GM23338 (cell line): ENCODE measurements around the gene STMN3. TPM values are rescaled to one million over a fixed set of nuclear protein-coding genes. Genes with fewer than 3 reads are reported as not detected.
"Not testable (repeated sequence)": the region's sequence is repeated elsewhere in the genome, so short reads cannot be mapped to it uniquely, and the experiment has no call there.

Experiments
- ATAC-seq: fragments of 200-7000 bp; cut with Tn5 transposase; 3 replicates; pipeline ENCODE4 v1.9.1; 2020
- DNase-seq: peaks from one replicate; pipeline ENCODE4 v3.0.0-alpha.2; 2015; ENCODE audit warnings: low spot score
- H2AFZ ChIP-seq: fragments of 200-600 bp; sonication (generic); 2 replicates; pipeline ENCODE4 v1.8.0; 2016; ENCODE audit warnings: antibody characterized with exemption, mild to moderate bottlenecking, moderate library complexity
- H3F3A ChIP-seq: fragments of 200-600 bp; sonication (generic); replicated peaks from 2 replicates; pipeline ENCODE4 v1.8.0; 2017; ENCODE audit warnings: antibody characterized with exemption, mixed run types, low read depth
- H3K27ac ChIP-seq: fragments of 200-600 bp; sonication (generic); 2 replicates; pipeline ENCODE4 v1.6.1; 2016; ENCODE audit warnings: low read depth
- H3K27me3 ChIP-seq: fragments of 200-600 bp; sonication (generic); 2 replicates; pipeline ENCODE4 v1.8.0; 2016; ENCODE audit warnings: mild to moderate bottlenecking, mixed run types, moderate library complexity; ENCODE audit not compliant: insufficient read depth
- H3K36me3 ChIP-seq: fragments of 200-600 bp; sonication (generic); 2 replicates; pipeline ENCODE4 v1.8.0; 2016; ENCODE audit warnings: mild to moderate bottlenecking; ENCODE audit not compliant: insufficient read depth
- H3K4me1 ChIP-seq: fragments of 200-600 bp; sonication (generic); 2 replicates; pipeline ENCODE4 v1.8.0; 2016; ENCODE audit warnings: mild to moderate bottlenecking, moderate library complexity; ENCODE audit not compliant: insufficient read depth
- H3K4me2 ChIP-seq: fragments of 200-600 bp; sonication (generic); 2 replicates; pipeline ENCODE4 v1.7.1; 2017; ENCODE audit warnings: mixed run types
- H3K4me3 ChIP-seq: fragments of 200-600 bp; sonication (generic); 2 replicates; pipeline ENCODE4 v1.6.1; 2016; ENCODE audit warnings: mixed run types
- H3K79me2 ChIP-seq: fragments of 200-600 bp; sonication (generic); replicated peaks from 2 replicates; pipeline ENCODE4 v1.8.0; 2017; ENCODE audit warnings: mild to moderate bottlenecking; ENCODE audit not compliant: insufficient read depth
- H3K9me2 ChIP-seq: fragments of 200-600 bp; sonication (generic); 2 replicates; pipeline ENCODE4 v1.8.0; 2017; ENCODE audit not compliant: insufficient read depth
- H4K20me1 ChIP-seq: fragments of 200-600 bp; sonication (generic); replicated peaks from 2 replicates; pipeline ENCODE4 v1.8.0; 2017; ENCODE audit warnings: mild to moderate bottlenecking; ENCODE audit not compliant: insufficient read depth
- H3K27ac Mint-ChIP-seq: 2 replicates; pipeline ENCODE4 v1.8.0; 2020; ENCODE audit warnings: inconsistent platforms, mild to moderate bottlenecking, moderate library complexity, mixed read lengths
- H3K27me3 Mint-ChIP-seq: 3 replicates; pipeline ENCODE4 v1.8.0; 2022; ENCODE audit warnings: low read depth, mild to moderate bottlenecking, moderate library complexity, mixed read lengths, inconsistent platforms; ENCODE audit not compliant: insufficient read depth, poor library complexity
- H3K36me3 Mint-ChIP-seq: 3 replicates; pipeline ENCODE4 v1.8.0; 2021; ENCODE audit warnings: low read depth, mild to moderate bottlenecking, inconsistent platforms, moderate library complexity, mixed read lengths
- H3K4me1 Mint-ChIP-seq: 3 replicates; pipeline ENCODE4 v1.8.0; 2020; ENCODE audit warnings: mild to moderate bottlenecking, inconsistent platforms, mixed read lengths
- H3K4me3 Mint-ChIP-seq: 3 replicates; pipeline ENCODE4 v1.8.0; 2021; ENCODE audit warnings: moderate library complexity, mild to moderate bottlenecking, inconsistent platforms, mixed read lengths
- H3K9me3 Mint-ChIP-seq: 3 replicates; pipeline ENCODE4 v1.8.0; 2020; ENCODE audit warnings: moderate library complexity, mild to moderate bottlenecking, inconsistent platforms, mixed read lengths
- EZH2 ChIP-seq: fragments of 200-600 bp; sonication (generic); IDR thresholded peaks from one replicate; pipeline ENCODE4 v1.8.0; 2017; ENCODE audit warnings: antibody characterized with exemption, mild to moderate bottlenecking, low read depth; ENCODE audit not compliant: unreplicated experiment
- POLR2AphosphoS5 ChIP-seq: IDR thresholded peaks from 2 replicates; pipeline ENCODE4 v1.6.1; 2016; ENCODE audit warnings: antibody characterized with exemption, low read depth
- ZNF114 ChIP-seq: fragments of 250-450 bp; sonication (Bioruptor Pico); IDR thresholded peaks from 2 replicates; pipeline ENCODE4 v1.5.0; 2020; ENCODE audit warnings: mild to moderate bottlenecking, moderate library complexity
- polyA plus RNA-seq: library from polyadenylated mRNA; unstranded; fragments of >200 nt; fragmentation: Nextera tagmentation; extraction: Ambion mirVana; gene quantifications from 2 replicates; pipeline ENCODE4 v1.2.1, GENCODE V29; 2016
- total RNA-seq: library from RNA; depleted of rRNA; stranded (reverse); fragments of >200 nt; shearing (Covaris generic); gene quantifications from 2 replicates; pipeline ENCODE4 v1.2.3, GENCODE V29; 2014
- TF ChIP-seq, protein P1 (sequence below): IDR thresholded peaks from one replicate; pipeline ENCODE4 v1.6.1; 2018; ENCODE audit warnings: antibody characterized with exemption; ENCODE audit not compliant: unreplicated experiment
- TF ChIP-seq, protein P2 (sequence below), 2 experiments: fragments of 200-600 bp in 1 of 2; sonication (generic) in 1 of 2; conservative IDR thresholded peaks; 2 replicates each; pipeline versions ENCODE4 v1.5.1 to v1.6.1; 2016 to 2017; ENCODE audit warnings: antibody characterized with exemption in 2 of 2, low read depth in 2 of 2, mild to moderate bottlenecking in 2 of 2, moderate library complexity in 1 of 2

STMN3 gene
- total and polyA plus RNA-seq, 2 experiments from 2014 or later, result 28.6 to 61.3 TPM

DNA sequence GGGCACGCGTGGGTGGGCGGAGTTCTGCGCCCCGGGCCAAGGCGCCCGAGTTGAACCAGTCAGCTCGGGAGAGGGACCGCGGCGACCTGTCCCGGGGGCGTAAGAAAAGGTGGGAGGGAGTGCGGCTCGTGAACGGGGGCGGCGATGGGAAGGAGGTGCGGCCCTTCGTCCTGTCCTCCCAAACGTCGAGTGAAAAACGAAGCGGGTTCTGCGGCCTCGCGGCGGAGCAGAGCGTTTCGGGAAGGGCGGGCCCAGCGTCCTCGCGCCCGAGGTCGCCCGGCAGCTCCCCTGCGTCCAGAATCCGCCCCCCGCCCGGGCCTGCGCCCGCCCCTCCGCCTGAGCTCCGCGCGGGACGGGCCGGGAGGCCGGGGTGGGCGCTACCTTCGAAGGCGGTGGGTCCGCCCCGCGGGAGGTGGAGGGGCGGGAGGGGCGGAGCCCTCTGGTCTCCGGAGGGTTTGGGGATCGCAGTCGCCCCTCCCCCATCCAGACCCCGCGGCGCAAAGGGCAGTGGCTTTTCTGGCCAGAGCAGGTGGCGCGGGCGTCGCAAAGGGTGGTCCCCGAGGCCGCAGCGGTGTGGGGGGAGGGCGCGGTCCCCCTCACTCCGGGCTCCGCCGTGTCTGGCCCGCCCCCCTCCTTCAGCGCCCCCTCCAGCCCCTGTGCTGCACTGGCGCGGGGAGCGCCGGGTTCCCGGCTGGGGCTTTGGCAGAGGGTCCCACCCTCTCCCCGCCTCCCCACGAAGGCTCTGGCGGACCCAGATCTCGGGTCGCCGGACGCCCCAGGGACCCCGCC is 838 bp downstream of the STMN3 start:
- Mint-ChIP-seq H3K27ac (no peak overlapping the region), H3K27me3 (peaks cover 9% of the 10 kb centered on the region), H3K36me3 (no peaks in the 10 kb centered on the region; the same call in 2 of the 3 replicates), H3K9me3 (no peaks in the 10 kb centered on the region), H3K4me1 (peaks cover 24% of the 10 kb centered on the region), H3K4me3 (peak overlapping the region; percentile 79)
- 0 out of 2 replicates have a peak, but pooled peaks cover 3% of the 10 kb centered on the region for H3K79me2 ChIP-seq
- DNase-seq (peak; percentile 61), ATAC-seq (peak; percentile 18)
- TF ChIP-seq ZNF114 (CRISPR knock-in tag) (no peak), POLR2AphosphoS5 (peak; percentile 41; the same call in 1 of the 2 replicates)
- TF ChIP-seq, protein P1, sequence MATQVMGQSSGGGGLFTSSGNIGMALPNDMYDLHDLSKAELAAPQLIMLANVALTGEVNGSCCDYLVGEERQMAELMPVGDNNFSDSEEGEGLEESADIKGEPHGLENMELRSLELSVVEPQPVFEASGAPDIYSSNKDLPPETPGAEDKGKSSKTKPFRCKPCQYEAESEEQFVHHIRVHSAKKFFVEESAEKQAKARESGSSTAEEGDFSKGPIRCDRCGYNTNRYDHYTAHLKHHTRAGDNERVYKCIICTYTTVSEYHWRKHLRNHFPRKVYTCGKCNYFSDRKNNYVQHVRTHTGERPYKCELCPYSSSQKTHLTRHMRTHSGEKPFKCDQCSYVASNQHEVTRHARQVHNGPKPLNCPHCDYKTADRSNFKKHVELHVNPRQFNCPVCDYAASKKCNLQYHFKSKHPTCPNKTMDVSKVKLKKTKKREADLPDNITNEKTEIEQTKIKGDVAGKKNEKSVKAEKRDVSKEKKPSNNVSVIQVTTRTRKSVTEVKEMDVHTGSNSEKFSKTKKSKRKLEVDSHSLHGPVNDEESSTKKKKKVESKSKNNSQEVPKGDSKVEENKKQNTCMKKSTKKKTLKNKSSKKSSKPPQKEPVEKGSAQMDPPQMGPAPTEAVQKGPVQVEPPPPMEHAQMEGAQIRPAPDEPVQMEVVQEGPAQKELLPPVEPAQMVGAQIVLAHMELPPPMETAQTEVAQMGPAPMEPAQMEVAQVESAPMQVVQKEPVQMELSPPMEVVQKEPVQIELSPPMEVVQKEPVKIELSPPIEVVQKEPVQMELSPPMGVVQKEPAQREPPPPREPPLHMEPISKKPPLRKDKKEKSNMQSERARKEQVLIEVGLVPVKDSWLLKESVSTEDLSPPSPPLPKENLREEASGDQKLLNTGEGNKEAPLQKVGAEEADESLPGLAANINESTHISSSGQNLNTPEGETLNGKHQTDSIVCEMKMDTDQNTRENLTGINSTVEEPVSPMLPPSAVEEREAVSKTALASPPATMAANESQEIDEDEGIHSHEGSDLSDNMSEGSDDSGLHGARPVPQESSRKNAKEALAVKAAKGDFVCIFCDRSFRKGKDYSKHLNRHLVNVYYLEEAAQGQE, result peak; percentile 42
- no peak overlapping the region for H3K27ac ChIP-seq
- peaks cover 6% of the 10 kb centered on the region; the same call in 1 of the 2 replicates for H3F3A ChIP-seq
- 0 out of 2 replicates have a peak overlapping the region, but pooled peaks have one; percentile 14 for H2AFZ ChIP-seq
- peak overlapping the region; percentile 83 for H3K4me2 ChIP-seq
- H3K4me3 ChIP-seq, result peak overlapping the region; percentile 85
- no peaks in the 10 kb centered on the region for H3K9me2 ChIP-seq
- H3K36me3 ChIP-seq, result no peaks in the 10 kb centered on the region
- H3K4me1 ChIP-seq, result peaks cover 13% of the 10 kb centered on the region
- no peaks in the 10 kb centered on the region; the same call in 1 of the 2 replicates for H4K20me1 ChIP-seq
- H3K27me3 ChIP-seq, result no peaks in the 10 kb centered on the region

DNA sequence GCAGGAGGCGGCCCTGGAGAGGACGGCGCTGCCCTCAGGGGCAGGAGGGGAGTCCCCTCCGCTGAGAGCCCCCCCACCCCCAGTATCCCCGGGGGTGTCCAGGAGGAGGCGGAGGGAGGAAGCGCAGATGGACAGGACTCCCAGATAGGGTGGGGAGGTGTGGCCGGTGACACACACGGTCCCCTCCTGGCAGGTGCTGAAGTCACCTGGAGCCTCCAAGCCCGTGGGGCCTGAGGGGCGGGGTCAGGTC is 1.4 kb downstream of the STMN3 start:
- peak overlapping the region; percentile 79 for H3K4me3 Mint-ChIP-seq
- ATAC-seq (no peak), DNase-seq (peak; percentile 31)
- Histone ChIP-seq H3K9me2 (no peaks in the 10 kb centered on the region), H3K4me1 (peaks cover 13% of the 10 kb centered on the region), H4K20me1 (no peaks in the 10 kb centered on the region; the same call in 1 of the 2 replicates), H3K4me3 (peak overlapping the region; percentile 85), H3K27ac (no peak overlapping the region), H3K4me2 (peak overlapping the region; percentile 83), H3K36me3 (no peaks in the 10 kb centered on the region), H3K79me2 (0 out of 2 replicates have a peak, but pooled peaks cover 3% of the 10 kb centered on the region), H3F3A (peaks cover 6% of the 10 kb centered on the region; the same call in 1 of the 2 replicates), H2AFZ (0 out of 2 replicates have a peak overlapping the region, but pooled peaks have one; percentile 14), H3K27me3 (no peaks in the 10 kb centered on the region)
- peaks cover 9% of the 10 kb centered on the region for H3K27me3 Mint-ChIP-seq
- peaks cover 20% of the 10 kb centered on the region for H3K4me1 Mint-ChIP-seq
- H3K27ac Mint-ChIP-seq, result no peak overlapping the region
- TF ChIP-seq, protein P2, sequence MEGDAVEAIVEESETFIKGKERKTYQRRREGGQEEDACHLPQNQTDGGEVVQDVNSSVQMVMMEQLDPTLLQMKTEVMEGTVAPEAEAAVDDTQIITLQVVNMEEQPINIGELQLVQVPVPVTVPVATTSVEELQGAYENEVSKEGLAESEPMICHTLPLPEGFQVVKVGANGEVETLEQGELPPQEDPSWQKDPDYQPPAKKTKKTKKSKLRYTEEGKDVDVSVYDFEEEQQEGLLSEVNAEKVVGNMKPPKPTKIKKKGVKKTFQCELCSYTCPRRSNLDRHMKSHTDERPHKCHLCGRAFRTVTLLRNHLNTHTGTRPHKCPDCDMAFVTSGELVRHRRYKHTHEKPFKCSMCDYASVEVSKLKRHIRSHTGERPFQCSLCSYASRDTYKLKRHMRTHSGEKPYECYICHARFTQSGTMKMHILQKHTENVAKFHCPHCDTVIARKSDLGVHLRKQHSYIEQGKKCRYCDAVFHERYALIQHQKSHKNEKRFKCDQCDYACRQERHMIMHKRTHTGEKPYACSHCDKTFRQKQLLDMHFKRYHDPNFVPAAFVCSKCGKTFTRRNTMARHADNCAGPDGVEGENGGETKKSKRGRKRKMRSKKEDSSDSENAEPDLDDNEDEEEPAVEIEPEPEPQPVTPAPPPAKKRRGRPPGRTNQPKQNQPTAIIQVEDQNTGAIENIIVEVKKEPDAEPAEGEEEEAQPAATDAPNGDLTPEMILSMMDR (conservative IDR thresholded peaks at IDR 0.05; ENCODE audit: low read depth in 2 of 2), result no peak
- TF ChIP-seq, protein P1, result no peak
- TF ChIP-seq EZH2, result no peak
- H3K36me3 Mint-ChIP-seq, result no peaks in the 10 kb centered on the region; the same call in 2 of the 3 replicates
- no peaks in the 10 kb centered on the region for H3K9me3 Mint-ChIP-seq

DNA sequence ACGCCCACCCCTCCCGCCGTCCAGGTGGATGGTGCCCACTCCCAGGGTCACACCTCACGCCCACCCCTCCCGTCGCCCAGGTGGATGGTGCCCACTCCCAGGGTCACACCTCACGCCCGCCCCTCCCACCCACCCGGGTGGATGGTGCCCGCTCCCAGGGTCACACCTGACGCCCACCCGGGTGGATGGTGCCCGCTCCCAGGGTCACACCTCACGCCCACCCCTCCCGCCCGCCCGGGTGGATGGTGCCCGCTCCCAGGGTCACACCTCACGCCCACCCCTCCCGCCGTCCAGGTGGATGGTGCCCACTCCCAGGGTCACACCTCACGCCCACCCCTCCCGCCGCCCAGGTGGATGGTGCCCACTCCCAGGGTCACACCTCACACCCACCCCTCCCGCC is 2.7 kb downstream of the STMN3 start:
- H3K4me3 Mint-ChIP-seq, ATAC-seq, H2AFZ ChIP-seq, H3K36me3 Mint-ChIP-seq, H3K4me3 ChIP-seq, H3K36me3 ChIP-seq, H3K27me3 ChIP-seq, H3K4me2 ChIP-seq, H3F3A ChIP-seq, H3K27ac ChIP-seq, H3K9me3 Mint-ChIP-seq, H3K79me2 ChIP-seq, H4K20me1 ChIP-seq, H3K9me2 ChIP-seq, H3K27me3 Mint-ChIP-seq, H3K27ac Mint-ChIP-seq, DNase-seq: not testable (repeated sequence)
- H3K4me1 ChIP-seq, result peaks cover 13% of the 10 kb centered on the region
- peaks cover 20% of the 10 kb centered on the region for H3K4me1 Mint-ChIP-seq
